Keratinocyte (primary cell): Measurements from ENCODE around the gene GPSM1.
"Not testable (repeated sequence)": the region's sequence is repeated elsewhere in the genome, so short reads cannot be mapped to it uniquely, and the experiment has no call there.

ENCODE experiments used
- EZH2 ChIP-seq: IDR thresholded peaks from one replicate; pipeline ENCODE4 v1.6.1; 2012; ENCODE audit warnings: inconsistent platforms, mild to moderate bottlenecking, low read length, moderate library complexity
- TF ChIP-seq, protein P1 (sequence below), 3 experiments: IDR thresholded peaks in 1 of 3; conservative IDR thresholded peaks in 1 of 3; optimal IDR thresholded peaks in 1 of 3; 2 replicates in 2 of 3; 3 replicates in 1 of 3; pipeline versions ENCODE3 to v1.5.1; 2011; ENCODE audit warnings: low read length in 3 of 3, mild to moderate bottlenecking in 3 of 3, moderate library complexity in 2 of 3, control low read depth in 1 of 3, inconsistent platforms in 1 of 3; ENCODE audit not compliant: insufficient read depth in 2 of 3; ENCODE audit errors: extremely low read depth in 1 of 3

DNA sequence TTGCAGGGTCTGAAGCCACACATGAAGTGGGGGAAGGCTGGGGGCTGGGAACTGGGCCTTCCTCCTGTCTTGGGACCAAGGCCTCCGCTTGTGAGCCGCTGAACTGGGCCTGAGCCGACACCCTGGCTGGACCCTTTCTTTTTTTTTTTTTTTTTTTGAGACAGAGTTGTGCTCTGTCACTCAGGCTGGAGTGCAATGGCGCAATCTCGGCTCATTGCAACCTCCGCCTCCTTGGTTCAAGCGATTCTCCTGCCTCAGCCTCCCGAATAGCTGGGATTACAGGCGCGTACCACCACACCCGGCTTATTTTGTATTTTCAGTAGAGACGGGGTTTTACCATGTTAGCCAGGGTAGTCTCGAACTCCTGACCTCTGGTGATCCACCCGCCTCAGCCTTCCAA, 8.1 kb upstream of the GPSM1 start:
- TF ChIP-seq, protein P1, sequence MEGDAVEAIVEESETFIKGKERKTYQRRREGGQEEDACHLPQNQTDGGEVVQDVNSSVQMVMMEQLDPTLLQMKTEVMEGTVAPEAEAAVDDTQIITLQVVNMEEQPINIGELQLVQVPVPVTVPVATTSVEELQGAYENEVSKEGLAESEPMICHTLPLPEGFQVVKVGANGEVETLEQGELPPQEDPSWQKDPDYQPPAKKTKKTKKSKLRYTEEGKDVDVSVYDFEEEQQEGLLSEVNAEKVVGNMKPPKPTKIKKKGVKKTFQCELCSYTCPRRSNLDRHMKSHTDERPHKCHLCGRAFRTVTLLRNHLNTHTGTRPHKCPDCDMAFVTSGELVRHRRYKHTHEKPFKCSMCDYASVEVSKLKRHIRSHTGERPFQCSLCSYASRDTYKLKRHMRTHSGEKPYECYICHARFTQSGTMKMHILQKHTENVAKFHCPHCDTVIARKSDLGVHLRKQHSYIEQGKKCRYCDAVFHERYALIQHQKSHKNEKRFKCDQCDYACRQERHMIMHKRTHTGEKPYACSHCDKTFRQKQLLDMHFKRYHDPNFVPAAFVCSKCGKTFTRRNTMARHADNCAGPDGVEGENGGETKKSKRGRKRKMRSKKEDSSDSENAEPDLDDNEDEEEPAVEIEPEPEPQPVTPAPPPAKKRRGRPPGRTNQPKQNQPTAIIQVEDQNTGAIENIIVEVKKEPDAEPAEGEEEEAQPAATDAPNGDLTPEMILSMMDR (optimal IDR thresholded peaks at IDR 0.05 in 1 of 3, IDR thresholded peaks at IDR 0.05 in 1 of 3, conservative IDR thresholded peaks at IDR 0.05 in 1 of 3; ENCODE audit: extremely low read depth in 1 of 3, insufficient read depth in 2 of 3, low read length in 3 of 3): not testable (repeated sequence)
- TF ChIP-seq EZH2: not testable (repeated sequence)
